Right lobe of liver (tissue), 6 donors: Measurements from ENCODE around the gene BAZ1B. TPM values are rescaled to one million over a fixed set of nuclear protein-coding genes. Genes with fewer than 3 reads are reported as not detected.

Source experiments
- ATAC-seq, 4 donors: fragments of 200-7000 bp; cut with Tn5 transposase; one replicate each; pipeline ENCODE4 v1.9.1; 2020; ENCODE audit warnings: mild to moderate bottlenecking in 4 of 4, moderate library complexity in 4 of 4
- DNase-seq, 3 donors: peaks; one replicate each; pipeline ENCODE4 v3.0.0-alpha.2; 2020
- H3K27ac ChIP-seq, 3 donors: fragments of 200-600 bp; one replicate each; pipeline ENCODE4 v1.8.0; 2022
- H3K27me3 ChIP-seq, 2 donors: fragments of 200-600 bp; one replicate each; pipeline ENCODE4 v1.8.0; 2022
- H3K36me3 ChIP-seq, 4 donors: fragments of 200-600 bp; sonication (generic) in 1 of 4; one replicate each; pipeline versions ENCODE4 v1.5.1 to v1.8.0; 2017 to 2022; ENCODE audit warnings: control low read depth in 1 of 4
- H3K4me1 ChIP-seq, 4 donors: fragments of 200-600 bp; sonication (generic) in 1 of 4; one replicate each; pipeline versions ENCODE4 v1.5.1 to v1.8.0; 2017 to 2022; ENCODE audit warnings: control low read depth in 1 of 4
- H3K4me3 ChIP-seq, 3 donors: fragments of 200-600 bp; one replicate each; pipeline ENCODE4 v1.8.0; 2022
- H3K9me3 ChIP-seq, 4 donors: fragments of 200-600 bp; sonication (generic) in 1 of 4; one replicate each; pipeline versions ENCODE4 v1.5.1 to v1.8.0; 2017 to 2022; ENCODE audit warnings: control low read depth in 1 of 4
- CTCF ChIP-seq, 4 donors: fragments of 200-600 bp in 3 of 4; fragments of 450-650 bp in 1 of 4; IDR thresholded peaks; one replicate each; pipeline versions ENCODE4 v1.5.1 to v1.8.0; 2016 to 2022; ENCODE audit warnings: antibody characterized with exemption in 4 of 4, mild to moderate bottlenecking in 2 of 4
- POLR2A ChIP-seq: fragments of 450-650 bp; IDR thresholded peaks from one replicate; pipeline ENCODE4 v1.6.1; 2017; ENCODE audit warnings: antibody characterized with exemption, mild to moderate bottlenecking
- WGBS: methylation state at CpG from one replicate; pipeline ENCODE4 v1.1.6; 2018; ENCODE audit warnings: low coverage, low lambda C conversion rate; ENCODE audit not compliant: insufficient coverage; ENCODE audit errors: missing lambda C conversion rate; 5-methylcytosine and 5-hydroxymethylcytosine counted together
- intact Hi-C, 2 donors: fragments of 100-400 bp; cut with DNase I; formaldehyde crosslinking; loops; one replicate each; pipeline versions ENCODE4 v1.11.2 to v1.14.1; 2022
- total RNA-seq, 6 experiments: library from RNA; depleted of rRNA in 2 of 6; stranded (reverse); fragments of >200 nt in 2 of 6; fragmentation: NEBNext Ultra II Directional in 3 of 6; extraction: Animal tissue kit (Norgen Biotek cat#: 25700) in 3 of 6; gene quantifications; one replicate each; pipeline versions ENCODE4 v1.1.0 to v1.2.4, GENCODE V29; 2016 to 2023
- donor health status: DM: no; HTN: yes; CAD: no.
- donor health status: DM: no; HTN: no; CAD: no.
- donor health status: DM: no; HTN: no; CAD: no.
- donor health status: DM: no; HTN: yes; CAD: no.
- donor health status: DM: no; HTN: yes; CAD: no.

BAZ1B gene
- total RNA-seq, 6 experiments from 2014 or later: 19.3 to 26.2 (median 25.0) TPM

GRCh38 chr7:73451780-73452398 is 70.2 kb downstream of the BAZ1B start:
- no peak overlapping the region for H3K4me3 ChIP-seq
- intact Hi-C loops: no loop called here
- H3K9me3 ChIP-seq: no peaks in the 10 kb centered on the region
- TF ChIP-seq CTCF (IDR thresholded peaks at IDR 0.05) (peak; percentile 97 to 98 (median 98)), POLR2A (no peak)
- no peak overlapping the region for H3K27ac ChIP-seq
- H3K36me3 ChIP-seq: peaks cover 8 to 73% (median 33%) of the 10 kb centered on the region in 4 donors
- WGBS: 60% methylated on average over 5 of the region's 5 CpGs
- H3K4me1 ChIP-seq: peaks cover 0 to 10% (median 0%) of the 10 kb centered on the region in 4 donors
- ATAC-seq (peak; percentile 80 to 91 (median 86)), DNase-seq (no peak)
- no peaks in the 10 kb centered on the region for H3K27me3 ChIP-seq

- H3K36me3 ChIP-seq: peaks cover 17 to 73% (median 43%) of the 10 kb centered on the region in 4 donors
- no peak overlapping the region for H3K27ac ChIP-seq
- WGBS: 89% methylated on average over 5 of the region's 5 CpGs
- no peaks in the 10 kb centered on the region for H3K27me3 ChIP-seq
- H3K9me3 ChIP-seq: no peaks in the 10 kb centered on the region
- no peak for ATAC-seq
- intact Hi-C loops: loop anchor here in 1 of 2 donors (10.0 kb wide), 1 partner anchor 105 kb away; no protein-coding TSS in a partner anchor
- TF ChIP-seq POLR2A (no peak), CTCF (IDR thresholded peaks at IDR 0.05) (no peak)
- no peak for DNase-seq
- H3K4me1 ChIP-seq: peaks cover 0 to 10% (median 0%) of the 10 kb centered on the region in 4 donors
- H3K4me3 ChIP-seq: no peak overlapping the region
These were observed 72.7 kb downstream of the BAZ1B start for GRCh38 chr7:73449422-73449821.

- no peak for TF ChIP-seq CTCF (IDR thresholded peaks at IDR 0.05)
- no peak for TF ChIP-seq POLR2A
- Histone ChIP-seq H3K4me3 (no peak overlapping the region), H3K36me3 (peaks cover 17 to 80% (median 46%) of the 10 kb centered on the region in 4 donors), H3K9me3 (no peaks in the 10 kb centered on the region), H3K4me1 (peaks cover 0 to 10% (median 0%) of the 10 kb centered on the region in 4 donors), H3K27ac (no peak overlapping the region), H3K27me3 (no peaks in the 10 kb centered on the region)
- intact Hi-C loops: loop anchor here in 1 of 2 donors (10.0 kb wide), 1 partner anchor 104 kb away; no protein-coding TSS in a partner anchor
- DNase-seq: no peak
- peak in 2 of 4 donors; percentile 52 to 58 for ATAC-seq
- 48% methylated on average over 4 of the region's 4 CpGs for WGBS
These were observed 73.5 kb downstream of the BAZ1B start for GRCh38 chr7:73448609-73449008.

DNA sequence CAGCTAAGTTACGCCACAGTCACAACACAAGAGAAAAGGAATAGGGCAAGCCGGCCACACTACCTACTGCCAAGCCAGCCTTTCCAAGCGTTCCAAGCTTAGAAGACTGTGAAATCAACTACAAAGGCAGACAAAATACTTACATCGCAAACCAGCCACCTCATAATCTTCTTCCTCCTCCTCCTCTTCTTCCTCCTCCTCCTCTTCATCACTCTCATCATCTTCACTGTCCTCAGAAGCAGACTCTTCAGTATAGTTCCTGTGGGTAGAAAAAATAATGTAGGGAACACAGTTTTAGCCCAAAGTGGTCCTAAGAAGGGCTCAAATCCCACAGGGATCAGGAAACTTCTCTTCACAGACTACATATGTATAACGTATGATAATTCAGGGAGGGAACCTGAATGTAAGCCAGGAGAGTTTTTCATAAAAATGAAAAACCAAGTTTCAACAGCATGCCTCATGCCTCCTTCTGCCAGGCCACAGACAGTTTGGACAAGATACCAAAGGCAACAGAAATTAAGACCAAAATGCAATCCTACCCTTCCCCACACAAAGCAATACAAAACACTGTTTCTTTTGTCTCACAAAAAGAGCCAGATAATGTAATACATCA is 74.9 kb downstream of the BAZ1B start:
- TF ChIP-seq CTCF (IDR thresholded peaks at IDR 0.05) (no peak), POLR2A (no peak)
- no peak overlapping the region for H3K4me3 ChIP-seq

More for the DNA sequence above, 74.9 kb downstream of the BAZ1B start:
- peaks cover 0 to 10% (median 0%) of the 10 kb centered on the region in 4 donors for H3K4me1 ChIP-seq
- ATAC-seq (no peak), DNase-seq (no peak)
- intact Hi-C loops: loop anchor here in 1 of 2 donors (10.0 kb wide), 1 partner anchor 102 kb away; no protein-coding TSS in a partner anchor
- no peak overlapping the region for H3K27ac ChIP-seq
- WGBS: 92% methylated on average over 5 of the region's 5 CpGs
- H3K36me3 ChIP-seq: peaks cover 17 to 94% (median 57%) of the 10 kb centered on the region in 4 donors
- no peaks in the 10 kb centered on the region for H3K27me3 ChIP-seq
- H3K9me3 ChIP-seq: no peaks in the 10 kb centered on the region
